GM19043 (cell line): ENCODE measurements around the gene TPCN1.

Experiments
- ATAC-seq: cut with Tn5 transposase; IDR thresholded peaks from one replicate; pipeline ENCODE4 v1.9.1; 2021; ENCODE audit warnings: low read depth; ENCODE audit not compliant: unreplicated experiment

Gene TPCN1

GRCh38 chr12:113278141-113278540 is 56.9 kb downstream of the TPCN1 start:
- ATAC-seq = no peak

GRCh38 chr12:113278633-113279032 is 57.4 kb downstream of the TPCN1 start:
- ATAC-seq = no peak

GRCh38 chr12:113284751-113285150 is 63.5 kb downstream of the TPCN1 start:
- ATAC-seq = no peak

- no peak for ATAC-seq
Observed at GRCh38 chr12:113285679-113286610, 64.7 kb downstream of the TPCN1 start.

DNA sequence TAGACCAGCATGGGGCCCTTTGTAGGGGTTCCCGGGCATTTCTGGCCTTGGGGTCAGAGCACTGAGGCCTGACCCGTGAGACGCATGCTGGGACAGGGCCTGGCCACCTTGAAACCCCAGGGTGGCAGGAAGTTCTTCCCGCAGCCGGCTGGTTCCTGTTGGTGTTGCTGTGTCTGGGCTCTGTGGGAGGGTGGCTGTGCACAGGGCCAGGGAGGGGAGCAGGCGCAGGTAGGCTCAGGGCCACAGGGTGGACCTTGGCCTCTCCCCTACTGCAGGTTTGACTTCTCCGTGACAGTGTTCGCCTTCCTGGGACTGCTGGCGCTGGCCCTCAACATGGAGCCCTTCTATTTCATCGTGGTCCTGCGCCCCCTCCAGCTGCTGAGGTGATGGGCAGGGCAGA is 65.4 kb downstream of the TPCN1 start:
- ATAC-seq = no peak

DNA sequence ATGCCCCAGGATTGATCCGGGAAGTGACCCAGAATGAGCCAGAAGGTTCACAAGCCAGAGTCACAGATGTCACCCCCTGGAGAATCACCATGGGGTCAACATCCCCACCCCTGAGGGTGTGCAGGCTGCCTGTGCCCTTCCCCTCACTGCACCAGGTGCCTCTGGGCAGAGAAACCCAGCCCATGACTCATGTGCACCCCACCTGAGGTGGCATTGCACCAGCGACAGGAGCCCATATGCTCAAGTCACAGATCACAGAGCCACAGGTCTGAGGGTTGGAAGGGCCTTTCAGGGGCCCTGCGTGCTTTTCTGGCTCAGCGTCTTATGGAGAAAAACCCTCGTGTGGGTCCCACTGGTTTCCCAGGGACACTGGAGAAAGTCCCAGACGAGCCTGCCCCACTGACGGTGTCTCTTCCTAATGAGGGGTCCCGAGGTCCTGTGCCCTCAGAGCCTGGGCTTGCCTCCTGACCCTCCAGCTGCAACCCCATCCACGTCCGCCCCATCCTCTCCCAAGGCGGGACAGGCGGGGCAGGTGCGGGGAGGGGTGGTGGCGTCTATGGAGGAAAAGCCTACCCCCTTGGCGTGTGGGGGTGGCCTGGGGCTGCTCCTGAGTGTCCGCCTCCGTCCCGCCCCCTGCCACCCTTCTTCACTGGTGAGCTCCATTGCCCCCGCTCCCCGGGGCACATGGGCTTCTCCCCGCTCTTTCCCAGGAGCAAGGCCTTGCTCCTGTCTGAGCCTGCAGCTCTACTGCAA is 66.1 kb downstream of the TPCN1 start:
- no peak for ATAC-seq

DNA sequence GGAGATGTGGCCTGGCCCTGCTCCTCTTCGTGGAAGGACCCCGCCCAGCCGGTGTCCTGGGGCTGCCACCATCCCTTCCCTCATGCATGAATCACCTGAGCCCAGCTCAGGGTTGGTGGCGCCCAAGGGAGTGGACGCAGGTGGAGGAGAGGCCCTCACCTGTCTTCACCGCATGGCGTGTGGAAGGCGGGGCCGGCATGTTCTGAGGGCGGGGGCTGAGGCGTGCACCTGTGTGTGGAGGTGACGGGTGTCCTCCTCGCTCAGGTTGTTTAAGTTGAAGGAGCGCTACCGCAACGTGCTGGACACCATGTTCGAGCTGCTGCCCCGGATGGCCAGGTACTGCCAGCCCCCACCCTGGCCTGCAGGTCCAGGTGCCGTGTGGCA is 66.6 kb downstream of the TPCN1 start:
- ATAC-seq = no peak

DNA sequence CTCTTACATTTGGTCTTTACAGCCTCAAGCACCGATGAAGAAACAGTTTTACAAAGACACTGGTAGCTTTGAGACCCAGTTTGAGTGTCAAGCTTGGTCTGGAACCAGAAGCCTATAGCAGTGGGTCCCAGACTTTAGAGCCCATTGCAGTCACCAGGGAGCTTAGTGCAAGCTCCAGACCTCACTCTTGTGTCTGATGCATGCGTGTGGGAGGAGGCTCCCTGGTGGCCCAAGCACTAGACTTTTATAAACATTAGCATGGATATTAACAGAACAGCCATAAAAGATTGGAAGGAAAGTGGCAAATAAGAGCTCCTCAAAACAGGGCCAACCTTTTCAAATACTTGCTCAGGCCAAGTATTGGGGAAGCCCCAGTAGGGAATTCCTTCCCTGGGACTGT is 68.1 kb downstream of the TPCN1 start:
- ATAC-seq = no peak

DNA sequence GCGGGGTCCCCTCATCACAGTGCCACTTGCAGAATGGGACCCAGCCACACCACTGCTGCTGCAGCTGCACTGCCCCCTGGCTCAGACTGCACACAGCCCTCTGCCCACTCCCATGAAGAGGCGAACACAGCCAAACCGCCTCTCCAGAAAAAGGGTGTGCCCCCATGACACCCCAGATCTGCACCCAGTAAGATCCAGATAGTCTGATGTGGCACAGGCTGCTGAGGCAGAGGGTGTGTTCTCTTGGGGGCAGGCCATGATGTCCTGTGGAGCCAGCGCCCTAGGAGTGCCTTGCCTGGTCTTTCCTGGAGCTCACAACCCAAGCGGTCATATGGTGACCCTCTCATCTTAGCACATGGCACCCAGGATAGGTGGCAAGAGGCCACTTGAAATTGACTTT is 69.2 kb downstream of the TPCN1 start:
- no peak for ATAC-seq

GRCh38 chr12:113291586-113291985 is 70.3 kb downstream of the TPCN1 start:
- no peak for ATAC-seq

- ATAC-seq = no peak
Observed at GRCh38 chr12:113292091-113292490, 70.8 kb downstream of the TPCN1 start.

DNA sequence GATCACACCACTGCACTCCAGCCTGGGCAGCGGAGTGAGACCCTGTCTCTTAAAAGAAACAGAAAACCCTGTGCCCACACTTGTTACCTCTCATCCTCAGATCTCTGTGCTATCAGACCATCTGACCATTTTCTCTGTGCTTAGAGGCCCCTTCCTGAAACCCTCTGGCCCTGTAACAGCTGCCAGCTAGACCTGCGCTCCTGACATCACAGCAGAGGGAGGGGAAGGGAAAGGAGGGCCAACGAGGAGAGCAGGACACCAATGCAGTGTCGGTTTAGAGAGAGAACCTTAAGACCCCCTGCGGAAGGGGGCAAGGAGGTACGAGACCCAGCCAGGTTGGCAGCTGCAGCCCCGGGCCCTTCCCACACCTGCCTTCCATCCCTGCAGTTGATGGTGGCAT is 71.3 kb downstream of the TPCN1 start:
- no peak for ATAC-seq

DNA sequence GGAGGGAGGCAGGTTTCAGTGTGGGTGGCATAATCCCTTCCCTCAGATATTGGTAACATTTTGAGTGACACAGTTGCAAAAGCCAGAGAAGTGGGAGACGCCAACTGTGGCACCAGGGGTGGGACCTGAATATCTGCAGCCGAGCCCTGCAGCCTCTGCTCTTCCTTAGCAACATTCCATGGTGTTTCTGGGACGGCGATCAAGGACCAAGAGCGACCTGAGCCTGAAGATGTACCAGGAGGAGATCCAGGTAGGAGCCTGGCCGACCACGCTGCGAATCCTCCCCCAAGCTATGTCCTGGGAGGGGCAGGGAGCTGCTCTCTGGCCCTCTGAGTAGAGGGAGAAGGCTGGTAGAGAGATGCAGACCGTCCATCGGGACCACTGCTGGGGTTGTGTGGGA is 71.8 kb downstream of the TPCN1 start:
- ATAC-seq = no peak

DNA sequence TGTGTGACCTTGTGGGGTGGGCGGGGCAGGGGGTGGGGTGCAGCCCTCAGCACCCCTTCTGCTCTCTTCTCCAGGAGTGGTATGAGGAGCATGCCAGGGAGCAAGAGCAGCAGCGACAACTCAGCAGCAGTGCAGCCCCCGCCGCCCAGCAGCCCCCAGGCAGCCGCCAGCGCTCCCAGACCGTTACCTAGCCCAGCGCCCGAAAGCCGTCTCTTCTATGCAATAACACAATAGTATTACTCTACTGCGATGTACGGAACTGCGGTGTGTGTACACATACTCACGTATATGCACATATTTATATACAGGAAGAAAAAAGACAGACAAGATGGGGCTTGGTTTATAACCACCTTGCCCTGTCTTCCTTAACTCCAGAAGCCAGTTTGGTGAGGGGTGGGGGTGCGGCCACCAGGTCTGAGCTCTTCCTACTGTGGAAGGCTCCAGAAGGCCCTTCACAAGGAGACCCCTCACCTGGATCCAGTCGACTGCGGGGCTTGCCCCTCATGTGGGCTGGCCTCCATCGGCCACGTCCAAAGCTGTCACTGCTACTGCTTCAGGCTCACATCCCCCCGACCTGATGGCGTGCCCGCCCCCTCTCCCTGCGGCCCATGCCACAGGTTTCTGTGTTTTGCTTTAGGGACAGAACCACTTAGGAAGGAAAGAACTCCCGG is 74.8 kb downstream of the TPCN1 start:
- no peak for ATAC-seq

DNA sequence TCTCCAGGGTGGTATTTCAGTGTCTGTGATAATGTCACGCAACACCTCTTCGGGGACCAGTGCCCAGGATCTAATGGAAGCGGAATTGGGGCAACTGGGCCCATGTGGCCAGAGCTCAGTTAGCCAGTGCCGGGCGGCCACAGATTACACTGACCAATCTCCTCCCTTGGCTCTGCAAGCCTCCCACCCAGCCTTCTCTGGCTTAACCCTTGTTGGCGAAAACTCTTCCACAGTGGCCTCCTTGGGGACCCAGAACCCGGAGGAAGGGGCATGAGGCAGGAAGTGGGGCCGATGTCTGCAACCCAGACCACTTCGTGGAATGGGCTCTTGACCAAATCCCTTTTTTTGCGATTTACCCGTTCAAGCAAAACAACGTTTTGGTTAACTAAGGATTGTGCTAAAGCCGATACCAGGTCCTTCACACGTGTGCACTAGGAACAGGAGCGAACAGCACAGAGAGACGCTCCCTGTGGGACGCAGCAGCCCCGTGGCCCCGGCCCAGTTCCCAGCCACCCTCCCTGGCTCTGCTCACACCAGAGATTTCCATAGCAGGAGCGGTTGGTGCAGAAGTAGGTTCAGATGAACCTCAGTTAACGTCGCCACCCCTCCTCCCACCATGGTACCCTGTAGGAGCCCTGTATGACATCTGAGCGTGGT is 75.4 kb downstream of the TPCN1 start:
- no peak for ATAC-seq

- ATAC-seq = no peak
Observed at GRCh38 chr12:113297214-113297587, 75.9 kb downstream of the TPCN1 start.

GRCh38 chr12:113297621-113298471 is 76.6 kb downstream of the TPCN1 start:
- ATAC-seq = no peak

DNA sequence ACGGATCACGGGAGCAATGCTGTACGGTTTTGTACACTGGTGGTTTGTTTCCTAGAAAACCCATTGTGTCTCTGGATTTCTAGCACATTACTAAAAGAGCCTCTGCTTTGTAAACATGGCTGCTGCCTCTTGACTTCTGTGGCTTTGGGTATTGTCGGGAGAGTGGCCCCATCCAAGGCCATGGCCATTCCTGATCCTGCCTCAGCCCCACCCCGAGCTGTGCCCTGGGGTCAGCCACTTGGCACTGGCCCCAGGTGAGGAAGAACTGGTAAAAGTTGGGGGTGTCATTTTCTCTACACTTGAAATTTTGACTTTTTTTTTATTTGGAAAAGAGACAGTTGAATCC is 77.2 kb downstream of the TPCN1 start:
- ATAC-seq = no peak

GRCh38 chr12:113298861-113299545 is 77.7 kb downstream of the TPCN1 start:
- ATAC-seq = no peak
